Measurements from ENCODE around the gene IPO9.

IPO9 gene

DNA sequence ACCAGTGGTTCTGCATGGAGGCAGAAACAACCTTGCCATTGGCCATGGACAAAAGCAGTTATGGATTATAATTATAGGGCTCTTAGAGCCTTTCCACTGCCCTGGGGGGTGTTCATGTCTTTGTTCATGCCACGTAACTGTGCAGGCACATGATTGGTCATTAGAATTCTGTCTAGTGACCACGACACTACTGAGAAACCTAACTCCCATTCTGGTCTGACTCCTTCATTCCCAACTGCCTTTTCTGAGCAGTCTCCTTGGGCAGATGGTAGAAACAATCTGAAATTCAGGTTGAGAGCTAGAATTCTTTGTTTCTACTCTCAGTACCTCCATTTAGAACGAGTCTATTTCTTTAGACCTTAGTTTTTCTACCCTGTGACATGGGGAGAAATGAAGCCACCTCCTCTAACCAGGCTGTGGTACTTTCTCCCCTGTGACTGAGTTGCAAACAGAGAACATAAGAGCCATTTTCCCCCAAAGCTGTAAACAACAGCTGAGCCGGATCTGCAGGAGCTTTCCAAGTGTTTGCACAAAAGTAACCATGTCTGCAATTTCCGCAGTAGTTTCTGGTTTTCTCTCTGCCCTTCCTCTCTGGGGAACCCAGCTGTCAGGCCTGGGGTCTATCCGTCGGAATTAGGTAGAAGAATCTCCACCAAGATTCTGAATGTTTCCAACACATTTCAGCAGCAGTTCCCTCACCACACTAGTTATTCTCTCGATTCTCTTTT is 37.7 kb upstream of the IPO9 start:
- Histone ChIP-seq H3K4me3 (ENCODE audit: low read depth, low read length) (no peak overlapping the region), H3K9ac (ENCODE audit: low read depth, low read length) (no peak overlapping the region), H3K4me1 (ENCODE audit: control insufficient read depth, insufficient read depth, low read length) (no peaks in the 10 kb centered on the region)

GRCh38 chr1:201791779-201792173 is 37.2 kb upstream of the IPO9 start:
- H3K36me3 ChIP-seq (ENCODE audit: control insufficient read depth, insufficient read depth, low read length), result peaks cover 35% of the 10 kb centered on the region
- H3K9ac ChIP-seq (ENCODE audit: low read depth, low read length), result no peak overlapping the region

More for the DNA sequence above, 37.7 kb upstream of the IPO9 start:
- H3K9me3 ChIP-seq (ENCODE audit: control insufficient read depth, insufficient read depth, low read length), result no peaks in the 10 kb centered on the region
- H3K27me3 ChIP-seq (ENCODE audit: control insufficient read depth, insufficient read depth, low read length), result no peaks in the 10 kb centered on the region
- peaks cover 38% of the 10 kb centered on the region for H3K36me3 ChIP-seq (ENCODE audit: control insufficient read depth, insufficient read depth, low read length)

DNA sequence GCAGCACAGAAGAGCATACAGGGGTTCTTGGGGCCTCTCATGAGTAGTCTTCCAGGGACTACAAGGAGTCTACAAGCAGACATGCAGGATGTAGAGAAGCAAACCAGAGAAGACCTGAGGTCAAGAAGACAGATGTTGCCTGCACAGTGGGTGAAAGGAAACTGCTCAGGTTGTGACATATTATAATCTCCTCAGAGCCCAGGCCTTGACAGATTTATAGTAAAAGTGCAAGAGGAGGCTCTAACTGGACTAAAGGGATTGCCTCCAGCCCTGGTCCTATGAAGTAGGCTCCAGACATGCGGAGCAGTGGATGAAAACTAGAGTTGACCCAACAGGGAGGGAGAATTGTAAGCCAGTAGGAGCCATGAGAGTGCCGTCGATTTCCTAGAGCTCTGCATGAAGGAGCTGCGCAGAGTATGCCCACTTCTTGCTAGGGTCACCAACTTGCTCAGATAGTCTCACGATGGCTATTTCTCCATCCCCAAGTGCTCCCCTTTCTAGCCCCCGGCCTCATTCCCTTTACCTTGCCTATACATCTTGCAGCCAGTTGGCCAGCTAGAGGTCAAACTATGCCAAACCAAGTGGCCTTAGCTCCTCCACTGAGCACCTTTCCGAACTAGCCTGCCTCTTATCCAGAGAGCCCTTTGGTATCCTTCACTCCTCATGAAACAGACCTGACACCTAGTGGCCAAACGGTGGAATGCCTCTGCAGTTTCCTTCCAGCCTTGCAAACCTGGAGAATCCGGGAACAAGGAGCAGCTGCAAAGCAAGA is 36.2 kb upstream of the IPO9 start:
- Histone ChIP-seq H3K4me1 (ENCODE audit: control insufficient read depth, insufficient read depth, low read length) (no peaks in the 10 kb centered on the region), H3K4me3 (ENCODE audit: low read depth, low read length) (no peak overlapping the region), H3K9me3 (ENCODE audit: control insufficient read depth, insufficient read depth, low read length) (no peaks in the 10 kb centered on the region), H3K9ac (ENCODE audit: low read depth, low read length) (no peak overlapping the region), H3K27me3 (ENCODE audit: control insufficient read depth, insufficient read depth, low read length) (no peaks in the 10 kb centered on the region), H3K36me3 (ENCODE audit: control insufficient read depth, insufficient read depth, low read length) (peaks cover 32% of the 10 kb centered on the region)

More at GRCh38 chr1:201791779-201792173, 37.2 kb upstream of the IPO9 start:
- Histone ChIP-seq H3K4me3 (ENCODE audit: low read depth, low read length) (no peak overlapping the region), H3K9me3 (ENCODE audit: control insufficient read depth, insufficient read depth, low read length) (no peaks in the 10 kb centered on the region), H3K4me1 (ENCODE audit: control insufficient read depth, insufficient read depth, low read length) (no peaks in the 10 kb centered on the region), H3K27me3 (ENCODE audit: control insufficient read depth, insufficient read depth, low read length) (no peaks in the 10 kb centered on the region)

DNA sequence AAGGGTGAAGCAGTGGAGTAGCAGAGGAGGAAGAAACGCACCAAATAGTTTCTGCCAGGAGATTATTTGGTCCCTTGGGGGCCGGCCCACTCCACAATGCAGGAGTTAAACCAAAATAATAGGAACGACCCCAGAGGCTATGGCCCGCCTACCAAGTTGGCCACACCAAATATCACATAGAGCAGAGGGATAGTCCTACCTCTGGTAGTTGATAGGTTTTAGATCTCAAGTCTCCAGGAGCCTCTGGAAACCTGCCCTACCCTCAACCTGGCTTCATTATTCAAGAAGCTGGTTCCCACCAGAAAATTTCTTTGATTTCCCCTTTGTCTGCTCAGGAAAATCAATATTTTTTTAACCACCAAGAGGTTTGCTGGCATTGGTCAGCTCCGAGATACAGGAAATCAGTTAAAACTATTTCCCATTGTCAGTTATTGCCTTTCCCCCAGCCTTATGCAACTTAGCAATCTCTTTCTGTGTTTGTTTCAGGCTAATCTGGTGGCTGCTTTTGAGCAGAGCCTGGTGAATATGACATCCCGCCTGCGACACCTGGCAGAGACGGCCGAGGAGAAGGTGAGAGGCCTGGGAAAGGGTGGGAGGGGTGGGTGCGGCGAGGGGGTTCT is 35.5 kb upstream of the IPO9 start:
- Histone ChIP-seq H3K36me3 (ENCODE audit: control insufficient read depth, insufficient read depth, low read length) (peaks cover 26% of the 10 kb centered on the region), H3K4me3 (ENCODE audit: low read depth, low read length) (no peak overlapping the region), H3K27me3 (ENCODE audit: control insufficient read depth, insufficient read depth, low read length) (no peaks in the 10 kb centered on the region), H3K9ac (ENCODE audit: low read depth, low read length) (no peak overlapping the region), H3K9me3 (ENCODE audit: control insufficient read depth, insufficient read depth, low read length) (no peaks in the 10 kb centered on the region), H3K4me1 (ENCODE audit: control insufficient read depth, insufficient read depth, low read length) (no peaks in the 10 kb centered on the region)

- Histone ChIP-seq H3K4me1 (ENCODE audit: control insufficient read depth, insufficient read depth, low read length) (no peaks in the 10 kb centered on the region), H3K4me3 (ENCODE audit: low read depth, low read length) (no peak overlapping the region), H3K27me3 (ENCODE audit: control insufficient read depth, insufficient read depth, low read length) (no peaks in the 10 kb centered on the region), H3K36me3 (ENCODE audit: control insufficient read depth, insufficient read depth, low read length) (peaks cover 21% of the 10 kb centered on the region), H3K9ac (ENCODE audit: low read depth, low read length) (no peak overlapping the region), H3K9me3 (ENCODE audit: control insufficient read depth, insufficient read depth, low read length) (no peaks in the 10 kb centered on the region)
These were observed 33.9 kb upstream of the IPO9 start for GRCh38 chr1:201795066-201795465.

- no peaks in the 10 kb centered on the region for H3K27me3 ChIP-seq (ENCODE audit: control insufficient read depth, insufficient read depth, low read length)
- H3K4me3 ChIP-seq (ENCODE audit: low read depth, low read length), result no peak overlapping the region
- peaks cover 7% of the 10 kb centered on the region for H3K36me3 ChIP-seq (ENCODE audit: control insufficient read depth, insufficient read depth, low read length)
- H3K4me1 ChIP-seq (ENCODE audit: control insufficient read depth, insufficient read depth, low read length), result no peaks in the 10 kb centered on the region
- H3K9me3 ChIP-seq (ENCODE audit: control insufficient read depth, insufficient read depth, low read length), result no peaks in the 10 kb centered on the region
- H3K9ac ChIP-seq (ENCODE audit: low read depth, low read length), result no peak overlapping the region
These were observed 28.7 kb upstream of the IPO9 start for GRCh38 chr1:201800246-201800645.

GRCh38 chr1:201806801-201807200 is 22.2 kb upstream of the IPO9 start:
- H3K4me3 ChIP-seq (ENCODE audit: low read depth, low read length), result no peak overlapping the region
- no peaks in the 10 kb centered on the region for H3K4me1 ChIP-seq (ENCODE audit: control insufficient read depth, insufficient read depth, low read length)
- no peaks in the 10 kb centered on the region for H3K9me3 ChIP-seq (ENCODE audit: control insufficient read depth, insufficient read depth, low read length)
- no peak overlapping the region for H3K9ac ChIP-seq (ENCODE audit: low read depth, low read length)
- peaks cover 33% of the 10 kb centered on the region for H3K36me3 ChIP-seq (ENCODE audit: control insufficient read depth, insufficient read depth, low read length)
- H3K27me3 ChIP-seq (ENCODE audit: control insufficient read depth, insufficient read depth, low read length), result no peaks in the 10 kb centered on the region

DNA sequence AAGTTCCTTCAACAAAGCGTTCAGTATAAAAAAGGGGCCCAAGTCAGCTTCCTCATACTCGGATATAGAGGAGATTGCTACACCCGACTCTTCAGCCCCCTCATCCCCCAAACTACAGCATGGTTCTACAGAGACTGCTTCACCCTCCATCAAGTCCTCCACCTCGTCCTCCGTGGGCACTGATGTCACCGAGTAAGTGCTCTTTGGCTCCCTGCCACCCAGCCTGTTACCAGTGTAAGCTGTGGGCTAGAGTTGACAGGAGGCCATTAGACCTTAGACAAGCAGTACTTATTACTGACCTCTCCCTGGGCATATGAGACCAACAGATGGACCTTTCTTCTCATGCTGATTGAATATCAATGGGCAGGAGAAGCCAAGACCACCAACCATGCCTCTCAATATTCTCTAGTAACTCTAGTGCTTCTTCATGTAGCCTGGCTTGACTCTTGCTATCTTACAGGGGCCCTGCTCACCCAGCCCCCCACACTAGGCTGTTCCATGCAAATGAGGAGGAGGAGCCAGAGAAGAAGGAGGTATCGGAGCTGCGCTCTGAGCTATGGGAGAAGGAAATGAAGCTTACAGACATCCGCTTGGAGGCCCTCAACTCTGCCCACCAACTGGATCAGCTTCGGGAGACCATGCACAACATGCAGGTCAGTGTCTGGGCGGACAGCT is 20.9 kb upstream of the IPO9 start:
- Histone ChIP-seq H3K9ac (ENCODE audit: low read depth, low read length) (no peak overlapping the region), H3K27me3 (ENCODE audit: control insufficient read depth, insufficient read depth, low read length) (no peaks in the 10 kb centered on the region), H3K9me3 (ENCODE audit: control insufficient read depth, insufficient read depth, low read length) (no peaks in the 10 kb centered on the region), H3K4me3 (ENCODE audit: low read depth, low read length) (no peak overlapping the region), H3K36me3 (ENCODE audit: control insufficient read depth, insufficient read depth, low read length) (peaks cover 43% of the 10 kb centered on the region), H3K4me1 (ENCODE audit: control insufficient read depth, insufficient read depth, low read length) (no peaks in the 10 kb centered on the region)

DNA sequence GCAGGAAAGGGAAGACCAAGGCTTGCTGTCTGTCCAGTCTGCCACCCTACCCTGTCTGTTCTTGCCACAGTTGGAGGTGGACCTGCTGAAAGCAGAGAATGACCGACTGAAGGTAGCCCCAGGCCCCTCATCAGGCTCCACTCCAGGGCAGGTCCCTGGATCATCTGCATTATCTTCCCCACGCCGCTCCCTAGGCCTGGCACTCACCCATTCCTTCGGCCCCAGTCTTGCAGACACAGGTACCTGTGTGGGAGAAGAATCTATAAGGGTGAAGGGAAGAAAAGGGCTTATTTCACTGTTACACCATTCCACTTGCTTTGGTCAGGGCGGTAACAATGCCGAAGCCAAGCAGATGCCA is 20.3 kb upstream of the IPO9 start:
- Histone ChIP-seq H3K36me3 (ENCODE audit: control insufficient read depth, insufficient read depth, low read length) (peaks cover 48% of the 10 kb centered on the region), H3K4me3 (ENCODE audit: low read depth, low read length) (no peak overlapping the region), H3K9ac (ENCODE audit: low read depth, low read length) (no peak overlapping the region), H3K27me3 (ENCODE audit: control insufficient read depth, insufficient read depth, low read length) (no peaks in the 10 kb centered on the region), H3K9me3 (ENCODE audit: control insufficient read depth, insufficient read depth, low read length) (no peaks in the 10 kb centered on the region), H3K4me1 (ENCODE audit: control insufficient read depth, insufficient read depth, low read length) (no peaks in the 10 kb centered on the region)

- no peak overlapping the region for H3K4me3 ChIP-seq (ENCODE audit: low read depth, low read length)
- H3K9ac ChIP-seq (ENCODE audit: low read depth, low read length), result no peak overlapping the region
- H3K36me3 ChIP-seq (ENCODE audit: control insufficient read depth, insufficient read depth, low read length), result peaks cover 48% of the 10 kb centered on the region
- no peaks in the 10 kb centered on the region for H3K27me3 ChIP-seq (ENCODE audit: control insufficient read depth, insufficient read depth, low read length)
- H3K4me1 ChIP-seq (ENCODE audit: control insufficient read depth, insufficient read depth, low read length), result no peaks in the 10 kb centered on the region
- no peaks in the 10 kb centered on the region for H3K9me3 ChIP-seq (ENCODE audit: control insufficient read depth, insufficient read depth, low read length)
These were observed 19.1 kb upstream of the IPO9 start for GRCh38 chr1:201809876-201810275.

DNA sequence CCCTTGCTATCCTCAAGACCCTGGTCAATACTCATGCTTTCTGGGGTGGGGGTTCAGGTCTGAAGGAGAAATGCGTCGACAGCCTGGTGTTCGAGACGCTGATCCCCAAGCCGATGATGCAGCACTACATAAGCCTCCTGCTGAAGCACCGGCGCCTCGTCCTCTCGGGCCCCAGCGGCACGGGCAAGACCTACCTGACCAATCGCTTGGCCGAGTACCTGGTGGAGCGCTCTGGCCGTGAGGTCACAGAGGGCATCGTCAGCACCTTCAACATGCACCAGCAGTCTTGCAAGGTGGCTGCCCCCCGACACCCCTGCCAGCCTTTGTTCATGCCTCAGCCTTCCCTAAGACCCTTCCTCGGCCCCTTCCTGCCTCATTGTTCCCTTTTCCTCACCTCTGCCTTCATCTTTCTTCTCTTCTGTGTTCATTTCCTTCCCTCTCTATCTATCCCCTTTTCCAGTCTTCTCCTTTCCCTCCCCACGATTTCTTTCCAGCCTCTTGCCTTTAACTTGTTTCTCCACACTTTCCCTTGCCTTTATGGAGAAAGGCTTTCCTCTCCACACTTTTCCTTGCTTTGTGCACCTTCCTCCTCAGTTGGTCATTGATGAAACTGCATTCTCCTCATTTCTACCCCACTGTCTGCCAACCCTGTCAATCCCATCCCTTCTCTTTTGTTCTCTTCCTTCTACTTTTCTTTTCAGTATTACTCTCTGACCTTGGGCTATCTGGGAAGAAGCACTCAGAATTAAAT is 18.3 kb upstream of the IPO9 start:
- Histone ChIP-seq H3K36me3 (ENCODE audit: control insufficient read depth, insufficient read depth, low read length) (peaks cover 46% of the 10 kb centered on the region), H3K9me3 (ENCODE audit: control insufficient read depth, insufficient read depth, low read length) (no peaks in the 10 kb centered on the region), H3K9ac (ENCODE audit: low read depth, low read length) (no peak overlapping the region), H3K4me1 (ENCODE audit: control insufficient read depth, insufficient read depth, low read length) (no peaks in the 10 kb centered on the region), H3K4me3 (ENCODE audit: low read depth, low read length) (no peak overlapping the region), H3K27me3 (ENCODE audit: control insufficient read depth, insufficient read depth, low read length) (no peaks in the 10 kb centered on the region)
